HG03139 (cell line): ENCODE results near the gene UBIAD1.
"Not testable (repeated sequence)": the region's sequence is repeated elsewhere in the genome, so short reads cannot be mapped to it uniquely, and the experiment has no call there.

ENCODE experiments used
- ATAC-seq: cut with Tn5 transposase; IDR thresholded peaks from one replicate; pipeline ENCODE4 v1.9.1; 2021; ENCODE audit not compliant: unreplicated experiment

The UBIAD1 gene

GRCh38 chr1:11279152-11279551 is 6.2 kb downstream of the UBIAD1 start:
- no peak for ATAC-seq

DNA sequence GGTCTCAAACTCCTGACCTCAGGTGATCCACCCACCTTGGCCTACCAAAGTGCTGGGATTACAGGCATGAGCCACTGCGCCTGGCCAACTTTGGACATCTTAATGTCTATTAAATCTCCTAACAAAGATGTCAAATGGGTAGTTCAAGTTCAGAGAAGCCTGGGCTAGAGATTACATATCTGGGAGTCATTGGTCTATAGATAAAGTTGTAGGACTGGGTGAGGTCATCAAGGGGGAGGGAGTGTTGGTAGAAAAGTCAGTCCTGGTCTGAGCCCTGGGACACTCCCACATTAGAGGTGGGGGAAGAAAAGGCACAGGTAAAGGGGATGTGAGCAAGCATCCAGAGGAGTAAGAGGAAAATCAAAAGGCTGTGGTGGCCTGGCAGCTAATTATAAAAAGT is 6.6 kb downstream of the UBIAD1 start:
- ATAC-seq = no peak

- no peak for ATAC-seq
Measured at GRCh38 chr1:11280719-11281376, 7.8 kb downstream of the UBIAD1 start.

DNA sequence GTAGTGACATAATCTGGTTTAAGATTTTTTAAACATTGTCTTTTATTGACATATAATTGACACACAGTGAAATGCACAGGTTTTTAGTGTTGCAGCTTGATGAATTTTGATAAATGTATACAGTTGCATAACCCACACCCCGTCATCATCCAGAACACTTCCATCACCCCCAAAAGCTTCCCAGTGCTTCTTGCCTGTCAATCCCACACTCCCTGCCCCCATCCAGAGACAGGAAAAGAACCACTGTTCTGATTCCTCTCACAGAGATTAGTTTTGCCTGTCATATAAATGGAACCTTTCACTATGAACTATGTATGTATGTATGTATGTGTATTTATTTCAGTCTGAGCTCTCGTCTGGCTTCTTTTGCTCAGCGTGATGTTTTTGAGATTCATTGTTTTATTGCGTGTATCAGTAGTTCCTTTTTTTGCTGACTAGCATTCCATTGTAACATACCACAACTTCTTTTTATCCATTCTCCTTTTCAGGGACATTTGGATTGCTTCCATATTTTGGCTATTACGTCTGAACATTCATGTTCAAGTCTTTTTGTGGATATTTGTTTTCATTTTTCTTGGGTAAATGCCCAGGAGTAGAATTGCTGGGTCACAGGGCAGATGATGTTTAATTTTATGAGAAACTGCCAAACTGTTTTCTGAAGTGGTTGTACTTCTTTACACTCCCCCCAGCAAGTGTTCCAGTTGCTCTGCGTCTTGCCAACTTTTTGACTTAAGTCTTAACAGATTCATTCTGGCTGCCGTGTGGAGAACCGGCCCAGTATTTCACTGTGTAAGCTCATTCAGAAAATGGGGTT is 8.7 kb downstream of the UBIAD1 start:
- no peak for ATAC-seq

DNA sequence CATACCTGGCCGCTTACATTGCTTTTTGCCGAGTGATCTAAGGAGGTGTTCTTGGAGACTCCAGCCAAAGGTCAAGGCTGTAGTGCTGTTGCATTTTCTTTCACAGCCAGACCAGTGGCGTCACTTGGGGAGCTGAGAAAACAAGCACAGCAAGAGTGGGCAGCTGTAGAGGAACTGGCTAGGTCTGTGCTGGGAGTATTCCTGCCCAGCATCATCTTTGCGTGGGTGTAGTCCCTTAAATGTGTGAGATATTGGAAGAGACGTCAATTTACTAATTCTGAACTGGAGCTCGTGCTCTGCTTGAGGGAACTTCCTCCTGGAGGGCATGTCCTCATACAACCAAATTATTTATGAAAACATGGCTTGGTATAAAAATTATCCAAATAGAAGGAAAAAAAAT is 10.2 kb downstream of the UBIAD1 start:
- no peak for ATAC-seq

DNA sequence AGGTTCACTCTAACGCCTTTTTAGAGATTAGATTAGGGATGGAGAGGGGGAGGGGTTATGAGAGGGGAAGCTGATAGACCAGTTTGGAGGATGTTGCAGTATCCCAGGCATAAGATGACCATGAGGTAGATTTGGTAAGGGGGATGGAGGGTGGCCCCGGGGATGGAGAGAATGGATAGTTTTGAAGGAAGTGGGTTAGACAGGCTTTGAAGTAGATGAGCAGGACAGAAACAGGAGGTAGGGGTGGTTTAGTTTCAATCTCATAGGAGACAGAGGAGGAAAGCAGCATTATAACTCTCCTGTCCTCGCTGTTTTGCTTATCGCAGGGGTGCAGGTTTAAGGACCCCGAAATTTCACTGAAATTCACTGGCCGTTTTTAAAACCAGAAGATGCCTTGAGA is 11.8 kb downstream of the UBIAD1 start:
- no peak for ATAC-seq

DNA sequence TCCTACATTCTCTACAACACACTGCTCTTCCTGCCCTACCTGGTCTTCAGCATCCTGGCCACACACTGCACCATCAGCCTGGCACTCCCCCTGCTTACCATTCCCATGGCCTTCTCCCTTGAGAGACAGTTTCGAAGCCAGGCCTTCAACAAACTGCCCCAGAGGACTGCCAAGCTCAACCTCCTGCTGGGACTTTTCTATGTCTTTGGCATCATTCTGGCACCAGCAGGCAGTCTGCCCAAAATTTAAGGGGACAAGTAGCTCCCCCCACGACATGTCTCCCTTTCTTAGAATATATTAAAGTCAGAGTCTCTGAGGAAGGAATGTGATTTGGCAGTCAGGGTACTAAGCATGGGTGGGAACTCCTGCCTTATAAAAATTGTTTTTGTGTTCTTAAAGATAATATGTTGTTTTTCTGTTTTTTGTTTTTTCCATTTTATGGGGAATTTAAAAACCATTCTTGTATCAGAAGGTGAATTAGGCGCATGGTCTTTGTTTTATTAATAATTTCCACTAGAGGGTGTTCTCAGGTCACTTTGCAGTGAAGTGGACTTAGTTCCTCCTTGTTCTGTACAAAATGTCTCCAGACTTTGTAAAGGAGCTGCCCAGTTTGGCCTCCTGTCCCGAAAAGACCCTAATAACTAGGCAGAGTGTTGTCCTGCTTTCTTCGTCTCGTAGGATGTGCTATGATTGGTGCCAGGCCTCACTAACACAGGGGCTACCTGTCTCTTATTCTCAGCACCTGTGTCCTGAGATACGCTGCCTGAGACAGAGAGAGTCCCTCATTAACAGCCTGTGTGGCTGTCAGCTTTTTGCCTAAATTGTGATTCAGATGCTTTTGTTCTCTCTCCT is 13.1 kb downstream of the UBIAD1 start:
- ATAC-seq = no peak

DNA sequence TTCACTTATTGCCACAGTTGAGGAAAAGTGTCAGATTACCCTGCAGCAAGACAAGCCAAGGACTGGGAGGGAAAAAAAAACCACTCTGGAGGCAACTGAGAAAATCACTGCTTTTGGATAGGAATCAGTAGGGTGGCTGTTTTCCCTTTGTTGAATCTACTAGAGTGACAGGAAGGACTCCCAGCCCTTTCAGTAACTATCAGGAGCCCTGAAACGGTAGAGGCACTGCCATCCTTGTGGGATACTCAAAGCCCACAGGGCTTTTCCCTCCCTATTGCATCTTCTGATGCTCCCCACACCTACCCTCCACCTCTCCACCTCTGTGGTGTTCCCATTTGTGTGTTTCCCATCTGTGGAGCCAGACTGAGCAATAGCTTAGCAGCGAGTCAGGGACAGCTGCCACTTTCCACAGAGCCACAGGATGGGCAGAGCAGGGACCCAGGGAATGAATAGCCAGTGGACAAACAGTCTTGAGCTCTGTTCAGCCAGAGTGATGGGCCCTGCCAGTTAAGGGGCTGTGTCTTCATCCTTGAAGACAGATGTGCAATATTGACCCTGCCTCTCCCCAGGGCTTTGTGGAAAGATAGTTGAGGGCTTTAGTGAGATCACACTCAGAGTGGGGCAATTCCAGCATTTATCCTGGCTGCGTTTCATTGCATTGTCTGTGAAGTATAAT is 13.9 kb downstream of the UBIAD1 start:
- ATAC-seq = no peak

GRCh38 chr1:11289064-11289463 is 16.1 kb downstream of the UBIAD1 start:
- no peak for ATAC-seq

DNA sequence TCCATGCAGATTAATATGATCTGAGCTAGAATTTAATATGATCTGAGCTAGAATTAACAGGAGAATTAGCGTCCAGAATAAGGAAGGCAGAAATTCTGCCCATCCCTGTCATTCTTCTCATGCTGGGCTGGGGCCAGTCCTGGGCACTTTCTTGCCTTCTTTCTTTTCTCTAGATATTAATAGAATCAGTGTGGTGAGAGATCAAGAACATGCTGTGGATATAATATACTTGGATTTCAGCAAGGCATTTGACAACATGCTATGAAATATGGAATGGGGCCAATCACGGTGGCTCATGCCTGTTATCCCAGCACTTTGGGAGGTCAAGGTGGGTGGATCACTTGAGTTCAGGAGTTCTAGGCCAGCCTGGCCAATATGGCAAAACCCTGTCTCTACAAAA is 18.1 kb downstream of the UBIAD1 start:
- ATAC-seq = no peak

GRCh38 chr1:11293856-11294255 is 20.9 kb downstream of the UBIAD1 start:
- no peak for ATAC-seq

DNA sequence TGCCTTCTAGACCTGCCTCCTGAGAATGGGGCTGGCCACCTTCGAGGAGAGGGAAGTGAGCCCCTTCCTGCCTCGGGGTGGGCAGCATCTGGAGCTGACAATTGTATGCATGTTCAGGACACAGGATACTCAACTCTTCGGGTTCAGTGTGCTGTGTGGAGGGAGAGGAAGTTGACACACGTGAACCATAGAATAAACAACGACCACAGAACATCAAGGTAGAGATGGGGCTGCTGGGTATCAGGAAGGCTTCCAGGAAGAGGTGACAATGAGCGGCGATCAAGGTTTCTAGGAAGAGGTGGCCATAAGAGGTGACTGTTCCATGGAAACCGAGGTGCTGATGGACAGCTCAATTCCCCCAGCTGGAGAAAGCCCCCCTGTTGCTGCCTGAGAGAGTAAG is 22.0 kb downstream of the UBIAD1 start:
- ATAC-seq = no peak

DNA sequence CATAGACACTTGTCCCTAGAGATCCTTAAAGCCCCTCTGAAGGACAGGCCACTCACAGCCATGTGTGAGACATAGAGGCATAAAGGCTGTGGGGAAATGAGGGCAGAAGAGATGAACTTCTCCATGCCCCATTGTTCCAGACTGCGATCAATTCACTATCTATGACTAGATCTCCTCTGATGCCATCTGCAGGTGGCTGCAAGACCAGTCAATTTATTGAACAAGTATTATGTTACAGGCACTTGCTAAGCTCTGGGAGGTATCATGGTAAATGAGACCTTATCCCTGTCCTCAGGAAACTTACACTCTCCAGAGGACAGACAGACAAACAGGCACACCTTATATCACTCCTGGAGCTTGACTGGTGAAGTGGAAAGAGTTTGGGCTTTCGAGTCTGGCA is 22.9 kb downstream of the UBIAD1 start:
- no peak for ATAC-seq

- ATAC-seq = not testable (repeated sequence)
Measured at GRCh38 chr1:11297774-11298173, 24.8 kb downstream of the UBIAD1 start.

GRCh38 chr1:11298390-11299224 is 25.6 kb downstream of the UBIAD1 start:
- no peak for ATAC-seq

DNA sequence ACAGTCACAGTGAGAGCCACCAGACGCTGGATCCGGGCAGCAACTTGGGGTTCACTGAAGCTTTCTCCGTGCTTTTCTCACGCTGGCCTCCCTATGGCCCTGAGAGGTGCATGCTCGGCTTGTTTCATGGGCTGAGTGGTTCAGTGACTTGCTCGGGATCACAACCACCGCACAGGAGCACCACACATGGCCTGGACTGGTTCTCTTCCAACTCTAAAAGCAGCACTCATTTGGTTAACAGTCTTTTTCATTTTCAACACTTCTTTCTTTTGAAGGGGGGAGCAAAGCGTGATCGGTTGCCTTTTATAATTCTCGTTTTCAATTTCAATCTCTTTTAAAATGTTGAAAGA is 26.2 kb downstream of the UBIAD1 start:
- ATAC-seq = no peak

DNA sequence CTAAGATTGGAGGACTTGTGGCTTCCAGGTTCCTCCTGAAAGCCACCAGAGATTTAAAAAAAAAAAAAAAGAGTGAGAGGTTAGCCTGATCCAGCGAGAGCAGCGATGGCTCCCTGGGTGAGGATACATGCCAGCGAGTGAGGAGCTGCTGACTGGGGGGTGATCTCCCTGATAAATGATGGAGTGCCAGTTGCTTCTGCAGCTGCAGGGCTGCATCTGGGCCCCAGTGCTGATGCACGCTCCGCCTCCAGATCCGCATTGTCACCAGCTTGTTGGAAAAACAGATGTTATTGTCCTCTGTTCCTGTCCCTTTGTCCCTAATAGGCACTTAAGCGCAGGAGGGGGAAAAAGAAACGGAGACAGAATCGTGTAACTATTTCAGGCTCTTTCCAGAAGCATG is 28.6 kb downstream of the UBIAD1 start:
- no peak for ATAC-seq

DNA sequence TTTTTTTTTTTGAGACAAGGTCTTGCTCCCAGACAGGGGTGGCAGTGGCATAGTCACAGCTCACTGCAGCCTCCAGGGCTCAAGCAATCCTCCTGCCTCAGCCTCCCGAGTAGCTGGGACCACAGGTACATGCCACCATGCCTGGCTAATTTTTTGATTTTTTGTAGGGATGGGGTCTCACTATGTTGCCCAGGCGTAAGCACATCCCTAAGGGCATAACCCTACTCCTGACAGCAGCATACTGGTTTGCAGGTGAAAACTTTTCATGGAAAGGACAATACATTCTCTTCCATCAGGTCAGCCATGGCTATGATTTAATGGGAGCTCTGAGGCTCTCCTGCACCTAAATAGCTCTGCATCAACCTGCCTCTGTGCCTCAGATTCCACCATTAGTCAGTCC is 29.4 kb downstream of the UBIAD1 start:
- ATAC-seq = no peak

DNA sequence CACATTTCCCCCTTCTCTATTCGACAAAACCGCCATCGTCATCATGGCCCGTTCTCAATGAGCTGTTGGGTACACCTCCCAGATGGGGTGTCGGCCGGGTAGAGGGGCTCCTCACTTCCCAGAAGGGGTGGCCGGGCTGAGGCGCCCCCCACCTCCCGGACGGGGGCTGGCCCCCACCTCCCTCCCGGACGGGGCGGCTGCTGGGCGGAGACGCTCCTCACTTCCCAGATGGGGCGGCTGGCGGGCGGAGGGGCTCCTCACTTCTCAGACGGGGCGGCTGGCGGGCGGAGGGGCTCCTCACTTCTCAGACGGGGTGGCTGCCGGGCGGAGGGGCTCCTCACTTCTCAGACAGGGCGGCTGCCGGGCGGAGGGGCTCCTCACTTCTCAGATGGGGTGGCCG is 32.5 kb downstream of the UBIAD1 start:
- ATAC-seq = not testable (repeated sequence)

GRCh38 chr1:11307852-11308251 is 34.9 kb downstream of the UBIAD1 start:
- ATAC-seq = no peak
